NCI-H345 (cell line): Measurements from ENCODE around the gene ACTRT3.
"Not testable (repeated sequence)": the region's sequence is repeated elsewhere in the genome, so short reads cannot be mapped to it uniquely, and the experiment has no call there.

Experiments used
- DNase-seq: peaks from one replicate; lab custom pipeline; 2025; lab: John Stamatoyannopoulos, UW

The ACTRT3 gene

DNA sequence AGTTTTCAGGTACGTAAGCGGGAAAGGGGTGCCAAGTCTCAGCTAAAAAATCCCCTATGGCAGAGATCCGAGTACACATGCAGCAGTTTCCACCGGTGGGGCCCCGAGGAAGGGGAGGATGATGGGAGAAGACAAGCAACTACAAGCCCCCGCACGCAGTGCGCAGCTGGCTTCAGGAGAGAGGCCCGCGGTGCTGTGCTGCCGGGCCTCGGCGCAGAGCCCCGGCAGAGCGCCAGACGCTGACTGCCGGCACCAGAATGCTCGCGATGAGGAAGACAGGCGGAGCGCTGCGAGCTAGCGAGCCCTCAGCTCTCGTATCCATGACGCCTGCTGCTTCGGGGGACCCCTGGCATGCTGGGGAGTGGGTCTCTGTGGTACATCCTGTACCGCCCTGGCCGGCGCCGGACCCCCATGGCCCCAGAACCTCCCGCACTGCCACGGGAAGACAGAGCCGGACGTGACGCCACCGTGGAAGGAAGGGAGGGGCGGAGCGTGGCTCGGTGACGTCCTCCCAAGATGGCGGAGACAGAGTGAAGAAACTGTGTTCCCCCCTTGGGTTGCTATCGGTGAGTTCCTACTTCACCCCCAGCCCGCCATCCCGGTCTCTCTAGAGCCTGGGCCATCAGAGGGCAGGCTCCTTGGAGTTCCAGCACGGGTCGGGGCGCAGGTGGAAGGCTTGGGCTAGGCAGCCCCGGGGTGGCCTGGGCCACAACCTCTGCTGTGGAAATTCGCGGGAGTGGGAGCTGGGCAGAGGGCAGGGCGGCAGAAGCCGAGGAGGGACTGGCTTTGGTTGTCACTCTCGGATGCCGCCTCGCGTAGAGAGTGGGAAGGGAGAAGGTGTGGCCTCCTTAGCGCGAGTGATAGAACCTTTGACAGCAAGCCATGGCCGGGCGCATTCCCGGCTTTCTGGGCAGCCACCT is 3.8 kb upstream of the ACTRT3 start, which contains the start of gene MYNN:
Gene MYNN, plus strand, starts transcription at position 500 of the 920 bp plus-strand sequence. CDS start 900 bp downstream, outside the sequence.
- DNase-seq: peak; percentile 81

- peak; percentile 88 for DNase-seq
These were observed 3.0 kb upstream of the ACTRT3 start for GRCh38 chr3:169772305-169772896.

DNA sequence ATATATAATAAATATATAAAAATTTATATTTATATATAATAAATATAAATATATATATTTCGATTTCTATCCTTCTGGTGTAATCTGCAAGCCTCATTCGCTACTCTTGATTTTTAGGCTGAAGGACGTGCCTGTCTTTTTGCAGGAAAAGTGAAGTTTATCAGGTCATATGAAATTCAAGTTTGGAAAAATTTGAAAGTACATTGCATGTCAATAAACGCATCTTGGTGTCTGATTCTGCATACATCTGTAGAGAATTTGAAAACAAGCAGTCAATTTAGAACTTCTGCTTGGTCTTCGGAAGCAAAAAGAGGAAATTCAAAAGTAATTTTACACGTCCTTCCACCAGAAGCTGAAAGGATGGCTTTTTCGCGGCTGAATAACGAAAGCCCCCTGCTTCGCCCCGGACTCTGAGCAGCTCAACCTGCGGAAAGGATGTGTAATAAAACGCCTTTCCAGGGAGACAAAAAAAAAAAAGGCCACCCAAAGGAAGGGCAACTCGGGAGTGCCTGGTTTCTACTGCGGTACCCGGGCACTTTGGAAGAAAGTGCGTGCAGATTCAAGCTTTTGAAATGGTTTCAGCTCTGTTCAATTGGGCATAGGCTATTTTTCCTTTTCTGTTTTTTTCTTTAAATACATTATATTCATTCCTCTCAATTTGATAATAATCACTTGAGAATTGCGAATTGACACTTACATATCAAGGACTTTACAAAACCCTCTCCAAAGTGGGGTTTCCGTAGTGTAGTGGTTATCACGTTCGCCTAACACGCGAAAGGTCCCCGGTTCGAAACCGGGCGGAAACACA is 2.3 kb upstream of the ACTRT3 start:
- peak; percentile 73 for DNase-seq

DNA sequence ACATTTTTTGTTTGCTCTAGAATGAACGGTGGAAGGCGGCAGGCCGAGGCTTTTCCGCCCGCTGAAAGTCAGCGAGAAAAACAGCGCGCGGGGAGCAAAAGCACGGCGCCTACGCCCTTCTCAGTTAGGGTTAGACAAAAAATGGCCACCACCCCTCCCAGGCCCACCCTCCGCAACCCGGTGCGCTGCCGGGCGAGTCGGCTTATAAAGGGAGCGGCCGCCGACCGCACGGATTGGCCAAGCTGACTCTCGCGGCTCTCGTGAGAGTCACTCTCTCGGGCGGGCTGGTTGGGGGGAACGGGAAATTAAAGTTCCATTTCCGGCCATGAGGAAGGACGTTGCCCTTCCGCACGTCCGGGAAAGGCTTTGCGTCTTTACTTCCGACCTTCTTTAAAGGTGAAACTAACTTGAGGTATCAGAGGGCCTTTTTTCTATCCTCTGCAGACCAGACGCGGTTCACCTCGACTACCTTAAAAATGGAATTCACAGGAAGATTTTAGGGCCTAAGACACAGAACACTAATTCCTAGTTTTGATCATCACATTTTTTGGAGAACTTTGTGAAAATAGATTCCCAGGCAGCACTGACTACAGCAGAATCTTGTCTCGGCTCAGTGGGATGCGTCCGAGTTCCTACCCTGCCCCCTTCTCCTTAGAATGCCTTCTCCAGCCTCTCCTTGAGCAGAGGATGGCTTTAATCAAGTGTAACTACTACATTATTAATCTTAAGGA is 4.3 kb downstream of the ACTRT3 start, which contains the start of gene TERC:
Gene TERC, minus strand, starts transcription at position 179 of the 731 bp plus-strand sequence.
- peak; percentile 86 for DNase-seq

- DNase-seq: no peak
These were observed 5.0 kb downstream of the ACTRT3 start for GRCh38 chr3:169764312-169764881.

- no peak for DNase-seq
These were observed 8.9 kb downstream of the ACTRT3 start for GRCh38 chr3:169760479-169760878.

GRCh38 chr3:169759256-169759655 is 10.1 kb downstream of the ACTRT3 start:
- no peak for DNase-seq

DNA sequence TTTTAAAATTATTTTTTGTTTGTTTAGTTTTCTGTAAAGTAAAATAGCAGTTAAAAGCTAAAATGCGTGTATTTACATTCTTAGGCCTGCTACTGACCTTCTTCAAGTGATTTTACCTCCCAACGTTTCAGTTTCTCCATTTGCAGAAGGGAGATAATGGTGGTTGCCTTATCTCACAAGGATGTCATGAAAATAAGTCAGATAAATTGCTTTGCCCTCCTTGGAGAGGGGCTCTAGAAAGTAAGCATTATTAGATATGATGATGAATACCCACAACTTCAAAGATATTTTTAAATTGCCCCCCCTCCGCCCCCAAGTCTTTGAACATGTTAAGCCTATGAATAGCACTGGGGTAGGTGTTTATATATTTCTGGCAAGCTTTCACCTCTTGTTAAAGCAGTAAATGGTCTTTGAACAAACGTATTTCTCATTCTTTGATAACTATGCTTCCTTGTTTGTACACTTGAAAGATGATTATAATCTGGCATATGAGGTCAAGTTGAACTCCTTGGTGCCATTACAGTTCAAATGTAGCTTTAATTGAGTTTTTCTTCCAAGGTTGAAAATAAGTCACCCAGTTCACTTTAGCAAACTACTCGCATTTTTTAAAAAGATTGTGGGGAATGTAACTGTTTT is 10.9 kb downstream of the ACTRT3 start:
- DNase-seq: no peak

DNA sequence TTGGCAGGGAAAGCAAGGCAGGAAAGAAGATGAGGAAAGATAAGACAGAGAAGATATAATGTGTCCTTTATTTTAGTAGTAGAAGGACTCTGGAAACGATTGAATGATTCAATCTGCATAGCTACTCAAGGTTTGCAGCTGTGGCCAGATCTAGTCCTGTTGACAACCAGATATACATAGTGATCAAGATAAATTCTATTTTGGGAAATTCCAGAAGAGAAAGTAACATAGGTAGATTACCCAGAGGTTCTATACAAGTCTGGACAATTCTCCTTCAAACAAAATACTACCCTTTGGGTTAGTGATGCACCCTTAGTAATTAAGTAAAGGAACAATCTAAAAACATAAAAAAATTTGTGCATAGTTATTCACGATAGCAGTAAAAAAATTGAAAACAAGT is 13.9 kb downstream of the ACTRT3 start:
- DNase-seq: no peak

DNA sequence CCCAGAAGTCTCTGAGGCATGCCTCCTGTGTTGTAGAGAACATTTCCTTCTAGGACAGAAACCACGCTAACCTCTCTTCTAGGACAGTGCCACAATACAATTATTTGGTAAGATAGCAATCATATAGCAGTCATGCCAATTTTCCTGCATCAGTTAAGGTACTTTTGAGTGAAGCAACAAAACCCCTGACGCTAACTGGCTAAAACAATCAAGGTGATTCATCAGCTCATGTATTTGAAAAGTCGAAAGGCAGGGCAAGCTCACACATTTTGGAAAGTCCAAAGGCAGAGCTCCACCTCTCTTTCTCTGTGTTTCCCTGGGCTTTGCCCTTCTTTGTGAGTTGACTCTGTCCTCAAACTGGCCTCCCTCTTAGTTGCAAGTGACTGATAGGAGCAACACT is 14.7 kb downstream of the ACTRT3 start:
- DNase-seq: no peak

DNA sequence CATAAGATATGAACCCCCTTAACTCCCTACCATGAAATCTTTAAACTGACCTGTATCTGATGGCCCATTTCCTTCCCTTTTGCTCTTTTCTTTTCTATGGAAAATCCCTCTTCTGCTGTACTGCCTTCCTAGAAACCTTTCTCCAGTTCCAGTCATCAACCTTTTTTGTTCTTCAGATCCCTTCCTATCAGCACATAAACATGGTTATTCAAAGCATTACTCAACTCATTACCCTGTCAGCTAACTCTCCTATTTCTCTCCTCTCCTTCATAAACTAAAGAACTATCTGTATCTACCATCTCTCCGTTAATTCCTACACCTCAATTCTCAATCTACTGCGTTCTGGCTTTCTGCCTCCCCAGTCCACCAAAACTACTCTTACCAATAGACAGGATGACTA is 17.5 kb downstream of the ACTRT3 start:
- DNase-seq: no peak

DNA sequence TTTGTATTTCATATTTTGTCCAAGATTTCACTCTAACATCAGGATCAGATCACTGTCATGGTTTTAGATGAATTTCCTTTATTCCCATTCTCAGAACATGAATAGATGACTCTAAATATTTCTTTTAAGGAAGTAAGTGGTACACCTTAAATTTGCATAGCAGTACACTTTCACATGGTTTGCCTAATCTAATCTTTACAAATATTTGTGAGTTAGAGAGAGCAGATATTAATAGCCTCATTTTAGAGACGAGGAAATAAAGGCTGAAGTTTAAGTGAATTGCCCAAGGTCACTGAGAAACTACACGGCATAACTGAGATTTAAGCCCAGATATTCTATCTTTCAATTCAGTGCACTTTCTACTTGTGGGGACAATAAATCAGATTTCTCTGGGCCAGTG is 18.7 kb downstream of the ACTRT3 start:
- DNase-seq: no peak

- no peak for DNase-seq
These were observed 20.7 kb downstream of the ACTRT3 start for GRCh38 chr3:169748670-169749069.

DNA sequence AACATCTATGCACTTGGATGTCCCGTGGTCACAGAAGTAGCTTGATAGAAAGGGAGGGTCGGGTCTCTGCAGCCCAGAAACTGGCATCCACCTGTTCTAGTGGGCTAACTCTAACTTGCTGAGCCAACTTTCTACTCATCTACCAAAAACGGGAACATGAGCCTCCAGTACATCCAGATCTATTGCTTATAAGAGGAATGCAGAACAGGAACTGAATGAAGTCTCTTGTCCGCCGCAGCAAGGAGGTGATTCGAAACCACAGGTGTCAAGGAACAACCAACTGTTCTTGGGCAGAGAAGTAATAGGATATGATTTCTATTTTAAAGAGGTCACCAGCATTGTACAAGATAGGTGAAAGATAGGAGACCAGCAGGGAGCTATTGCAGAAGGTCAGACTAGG is 22.4 kb downstream of the ACTRT3 start:
- DNase-seq: no peak

DNA sequence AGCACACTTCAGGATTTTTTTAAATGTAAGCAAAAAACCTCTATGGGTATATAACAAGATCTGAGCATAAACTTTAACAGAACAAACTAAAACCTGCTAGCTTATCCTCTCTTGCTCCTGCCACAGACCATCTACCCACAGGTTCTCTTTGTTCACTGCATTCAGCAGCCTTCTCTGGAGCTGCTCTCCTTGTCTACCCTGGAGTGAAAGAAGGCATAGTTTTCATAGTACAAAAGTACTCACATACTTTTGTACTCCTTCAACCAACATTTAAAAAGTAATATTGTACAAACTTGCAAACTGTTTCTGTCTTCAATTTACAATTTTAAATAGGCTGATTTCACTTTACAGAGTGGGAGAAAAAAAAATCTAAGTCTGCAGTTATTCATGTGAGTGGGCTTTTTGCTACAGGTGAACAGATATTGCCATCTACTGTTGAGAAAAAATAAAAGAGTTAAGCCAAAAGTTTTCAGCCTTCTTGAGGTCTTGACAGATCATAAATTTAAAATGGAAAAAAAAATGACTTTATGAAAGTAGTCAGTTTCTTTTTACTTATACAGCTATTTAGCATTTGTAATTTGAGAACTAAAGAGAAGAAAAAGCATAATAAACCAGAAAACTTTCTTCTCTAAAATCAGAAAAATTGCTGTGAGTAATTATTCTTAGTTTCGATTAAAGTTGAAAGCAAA is 24.9 kb downstream of the ACTRT3 start:
- no peak for DNase-seq

DNA sequence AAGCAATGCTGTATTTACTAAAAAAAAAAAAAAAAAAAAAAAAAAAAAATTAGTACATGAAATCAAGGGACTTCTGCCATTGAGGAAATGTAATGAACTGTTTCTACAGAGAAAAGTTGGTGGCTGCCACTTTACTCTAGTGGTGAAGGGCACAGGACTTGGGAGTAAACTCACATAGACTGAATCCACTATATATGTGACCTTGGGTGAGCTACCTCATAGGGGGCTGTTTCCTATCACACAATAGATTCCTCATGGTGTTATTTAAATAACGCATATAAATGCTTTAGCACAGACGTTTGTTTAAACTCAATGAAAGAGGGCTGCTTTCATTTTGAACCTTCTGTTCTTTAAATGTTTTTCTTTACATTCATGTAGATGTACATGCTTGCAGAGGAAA is 30.3 kb downstream of the ACTRT3 start:
- DNase-seq: no peak

GRCh38 chr3:169731857-169732256 is 37.5 kb downstream of the ACTRT3 start:
- not testable (repeated sequence) for DNase-seq

- DNase-seq: no peak
These were observed 46.6 kb downstream of the ACTRT3 start for GRCh38 chr3:169722724-169723123.

DNA sequence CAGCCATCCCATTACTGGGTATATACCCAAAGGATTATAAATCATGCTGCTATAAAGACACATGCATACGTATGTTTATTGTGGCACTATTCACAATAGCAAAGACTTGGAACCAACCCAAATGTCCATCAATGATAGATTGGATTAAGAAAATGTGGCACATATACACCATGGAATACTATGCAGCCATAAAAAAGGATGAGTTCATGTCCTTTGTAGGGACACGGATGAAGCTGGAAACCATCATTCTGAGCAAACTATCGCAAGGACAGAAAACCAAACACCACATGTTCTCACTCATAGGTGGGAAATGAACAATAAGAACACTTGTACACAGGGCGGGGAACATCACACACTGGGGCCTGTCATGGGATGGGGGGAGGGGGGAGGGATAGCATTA is 50.9 kb downstream of the ACTRT3 start:
- DNase-seq: not testable (repeated sequence)
